ENCODE data around the gene XCL2.
"Not testable (repeated sequence)": the region's sequence is repeated elsewhere in the genome, so short reads cannot be mapped to it uniquely, and the experiment has no call there.

The XCL2 gene

DNA sequence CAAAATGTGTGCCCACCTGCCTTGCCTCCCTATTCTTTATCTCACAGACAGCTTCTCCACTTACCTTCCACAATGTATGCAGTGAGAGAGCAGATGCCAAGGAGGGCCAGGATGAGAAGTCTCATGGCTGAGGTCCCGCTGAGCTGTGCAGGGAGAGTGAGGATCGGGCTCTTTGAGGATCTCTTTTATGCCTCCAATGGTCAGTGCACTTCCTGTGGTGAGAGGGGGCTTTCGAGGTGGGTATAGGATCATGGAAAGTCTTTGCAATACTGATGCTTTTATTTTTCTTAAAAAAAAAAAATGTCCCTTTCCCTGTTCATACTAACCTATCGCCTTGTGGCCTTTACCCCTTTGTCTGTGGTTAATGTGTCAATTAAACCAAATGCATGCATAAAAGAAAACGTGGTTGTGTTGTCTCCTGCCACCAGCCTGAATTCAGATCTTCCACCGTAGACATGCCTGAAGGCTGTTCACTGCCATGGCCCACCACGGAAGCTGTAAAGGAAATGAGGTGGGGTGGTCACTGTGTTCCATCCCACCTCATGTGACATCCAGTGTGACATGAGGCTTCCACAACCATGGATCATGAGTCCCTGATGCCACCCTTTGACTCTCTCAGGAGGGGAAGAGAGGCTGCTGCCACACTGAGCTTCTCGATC is at the start of gene XCL2:
Gene XCL2 (minus strand): TSS at position 158 of the 659 bp plus-strand sequence. CDS start 33 bp downstream, at position 125.
- not testable (repeated sequence) for DNase-seq

- no peak for DNase-seq
These were observed 47.9 kb upstream of the XCL2 start for GRCh38 chr1:168591641-168592250.

- no peak for DNase-seq
These were observed 47.3 kb upstream of the XCL2 start for GRCh38 chr1:168591066-168591465.

- DNase-seq: no peak
These were observed 45.4 kb upstream of the XCL2 start for GRCh38 chr1:168589167-168589566.

- DNase-seq: no peak
These were observed 42.1 kb upstream of the XCL2 start for GRCh38 chr1:168585937-168586336.

DNA sequence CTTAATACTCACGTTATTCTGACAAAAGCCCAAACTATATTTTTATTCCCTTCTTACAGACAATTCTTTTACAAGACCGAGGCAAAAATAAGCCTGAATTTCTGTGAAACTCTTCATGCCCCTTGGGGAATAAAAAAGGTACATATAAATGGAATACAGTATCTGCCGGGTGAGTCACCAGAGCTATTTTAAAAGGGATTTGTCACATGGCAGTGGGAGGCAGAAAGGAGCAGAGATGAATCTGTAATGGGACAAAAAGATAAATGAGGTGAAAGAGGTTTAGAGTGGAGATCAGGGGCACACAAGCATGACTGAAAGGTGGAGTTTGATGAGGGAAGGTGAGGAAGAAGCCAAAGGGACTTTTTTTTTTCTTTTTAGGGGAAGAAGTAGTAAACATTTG is 41.4 kb upstream of the XCL2 start:
- no peak for DNase-seq

DNA sequence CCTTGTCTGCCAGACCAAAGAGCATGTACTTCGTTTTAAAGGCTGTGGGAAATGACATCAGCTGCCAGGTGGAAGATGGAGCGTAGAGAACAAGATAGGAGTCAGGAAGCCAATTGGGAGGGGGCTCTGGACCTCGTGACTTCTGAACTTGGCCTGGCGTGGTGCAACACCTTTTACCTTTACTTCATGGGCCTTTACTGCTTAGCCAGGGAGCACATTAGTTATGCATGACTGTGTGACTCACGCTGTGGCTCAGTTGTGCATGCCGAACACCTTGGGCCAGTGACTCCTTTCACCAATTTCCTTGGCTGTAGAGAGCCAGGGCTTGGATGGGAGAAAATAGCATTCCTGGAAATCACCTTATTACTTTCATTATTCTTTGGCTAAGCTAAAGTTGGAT is 39.8 kb upstream of the XCL2 start:
- DNase-seq: no peak

DNA sequence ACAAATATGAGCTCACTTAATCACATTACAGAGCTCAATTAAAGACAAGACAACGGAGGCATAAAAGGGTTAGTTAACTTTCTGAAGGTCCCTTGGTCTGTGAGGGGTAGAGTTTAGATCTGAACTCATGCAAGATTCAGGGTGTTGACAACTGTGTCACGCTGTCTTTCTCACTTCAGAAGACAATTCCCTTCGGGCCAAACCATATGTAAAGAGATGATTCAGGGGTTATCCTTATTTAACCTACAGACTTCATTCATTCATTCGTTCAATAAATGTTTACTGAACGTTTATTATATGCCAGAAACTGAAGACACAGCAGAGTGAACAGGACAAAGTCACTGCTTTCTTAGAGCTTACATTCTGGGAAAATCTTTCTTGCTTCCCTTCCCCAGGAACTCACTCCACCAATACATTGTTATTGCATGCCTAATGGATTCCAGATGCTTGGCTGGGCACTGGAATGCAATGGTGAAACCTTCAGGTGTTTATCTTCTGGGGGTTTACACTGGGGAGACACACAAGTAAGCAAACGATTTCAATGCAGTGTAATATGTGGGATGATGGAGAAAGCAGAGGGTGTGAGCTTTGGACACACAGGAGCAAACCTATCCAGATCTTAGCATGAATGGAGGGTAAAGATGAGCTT is 39.0 kb upstream of the XCL2 start:
- DNase-seq: no peak

- DNase-seq: no peak
These were observed 38.2 kb upstream of the XCL2 start for GRCh38 chr1:168581817-168582572.

DNA sequence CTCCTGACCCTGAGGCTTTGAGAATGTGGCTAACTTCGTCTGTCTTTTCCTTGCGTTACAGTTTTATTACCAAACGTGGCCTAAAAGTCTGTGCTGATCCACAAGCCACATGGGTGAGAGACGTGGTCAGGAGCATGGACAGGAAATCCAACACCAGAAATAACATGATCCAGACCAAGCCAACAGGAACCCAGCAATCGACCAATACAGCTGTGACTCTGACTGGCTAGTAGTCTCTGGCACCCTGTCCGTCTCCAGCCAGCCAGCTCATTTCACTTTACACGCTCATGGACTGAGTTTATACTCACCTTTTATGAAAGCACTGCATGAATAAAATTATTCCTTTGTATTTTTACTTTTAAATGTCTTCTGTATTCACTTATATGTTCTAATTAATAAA is 37.2 kb upstream of the XCL2 start:
- not testable (repeated sequence) for DNase-seq

DNA sequence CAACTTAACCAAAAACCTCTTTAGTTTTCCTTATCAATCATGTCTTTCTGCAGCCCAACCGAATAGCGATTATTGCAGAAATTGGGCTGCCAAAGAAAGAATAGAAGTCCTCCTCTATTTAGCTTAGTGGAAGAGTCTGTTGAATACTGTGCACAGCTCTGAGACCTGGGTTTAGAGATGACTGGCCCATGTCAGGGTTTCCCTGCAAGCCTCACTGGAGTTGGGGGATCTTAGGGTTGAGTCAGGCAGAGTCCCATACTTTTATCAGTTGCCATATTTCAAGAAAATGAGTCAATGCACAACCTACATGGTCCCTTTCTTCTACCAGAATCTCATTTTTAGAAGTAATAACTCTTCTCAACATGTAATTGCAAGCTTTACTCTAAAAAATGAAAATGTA is 36.5 kb upstream of the XCL2 start:
- not testable (repeated sequence) for DNase-seq

GRCh38 chr1:168578531-168579185 is 34.9 kb upstream of the XCL2 start:
- not testable (repeated sequence) for DNase-seq

GRCh38 chr1:168576245-168576688 is 32.5 kb upstream of the XCL2 start, which contains the start of gene XCL1:
TSS of gene XCL1 (plus strand) at chr1:168576605. CDS start at chr1:168576638, 33 bp downstream.
- not testable (repeated sequence) for DNase-seq

DNA sequence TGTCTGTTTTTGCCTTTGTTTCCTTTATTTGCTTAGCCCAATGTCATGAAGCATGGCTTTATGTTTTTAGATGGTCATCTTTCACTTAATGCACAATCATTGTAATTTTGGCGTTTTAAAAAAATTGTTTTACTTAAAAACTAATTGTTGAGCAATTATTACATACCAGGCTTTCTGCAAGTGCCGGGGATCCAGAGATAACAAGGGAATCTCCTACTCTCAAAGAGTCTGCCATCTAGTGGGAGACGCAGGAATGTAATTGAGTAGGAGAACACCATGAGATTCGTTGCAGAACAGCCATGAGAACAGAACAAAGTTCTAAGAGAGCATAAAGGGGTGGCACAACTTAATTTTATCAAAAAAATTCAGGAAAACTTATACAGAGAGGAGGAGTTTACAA is 30.4 kb upstream of the XCL2 start:
- peak; percentile 36 for DNase-seq

GRCh38 chr1:168572633-168573032 is 28.8 kb upstream of the XCL2 start:
- no peak for DNase-seq

DNA sequence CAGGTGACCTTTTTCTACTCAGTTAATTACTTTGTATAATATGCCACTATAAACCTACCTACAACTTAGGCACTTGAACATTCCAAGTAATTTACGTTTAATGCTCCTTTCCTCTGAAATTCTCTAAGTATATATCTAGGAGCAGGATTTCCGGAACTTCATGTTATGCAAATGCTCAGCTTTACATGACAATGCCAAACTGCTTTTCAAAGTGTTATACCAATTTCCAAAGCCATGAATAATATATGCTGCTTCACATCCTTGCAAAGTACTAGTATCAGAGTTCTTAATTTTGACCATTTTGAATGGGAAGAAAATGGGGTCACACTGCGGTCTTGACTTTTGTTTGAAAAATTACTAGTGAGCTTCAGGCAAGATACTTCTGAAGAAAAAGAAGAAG is 26.9 kb upstream of the XCL2 start:
- DNase-seq: no peak

- no peak for DNase-seq
These were observed 24.5 kb upstream of the XCL2 start for GRCh38 chr1:168568346-168568745.

GRCh38 chr1:168567568-168567967 is 23.8 kb upstream of the XCL2 start:
- DNase-seq: no peak

DNA sequence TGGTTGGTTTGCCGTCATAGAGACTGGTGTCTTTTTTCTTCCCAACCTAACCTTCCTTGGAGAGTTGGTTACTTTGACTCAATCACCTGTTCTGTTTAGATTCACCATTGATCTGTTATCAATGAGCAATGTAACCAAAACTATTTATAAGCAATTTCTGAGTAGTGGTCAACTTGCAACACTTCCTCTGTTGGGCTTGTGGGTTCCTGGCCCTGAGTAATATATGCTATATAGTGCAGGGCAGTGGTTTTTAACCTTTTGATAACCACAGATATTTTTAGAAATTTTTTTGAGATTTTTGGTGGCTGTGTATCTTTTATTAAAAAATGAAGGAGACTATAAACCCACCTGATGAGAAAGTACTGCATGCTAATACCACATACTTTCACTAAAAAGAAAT is 23.2 kb upstream of the XCL2 start:
- DNase-seq: no peak

DNA sequence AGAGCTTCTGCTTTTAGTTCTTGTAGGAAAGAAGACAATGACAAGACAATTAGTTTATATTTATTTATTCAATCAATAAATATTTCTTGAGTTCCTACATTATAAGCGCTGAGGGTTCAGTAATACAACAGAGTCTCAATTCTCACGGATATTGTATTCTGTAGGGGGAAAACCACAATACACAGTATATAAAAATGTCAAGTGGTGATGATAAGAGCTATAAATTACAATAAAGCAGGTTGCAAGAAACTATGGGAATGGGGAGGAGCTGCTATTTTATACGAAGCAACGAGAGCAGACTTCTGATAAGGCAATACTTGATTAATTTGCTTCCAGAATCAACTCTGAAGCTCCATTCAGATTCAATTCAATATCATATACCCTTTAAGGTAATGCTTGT is 22.0 kb upstream of the XCL2 start:
- no peak for DNase-seq

DNA sequence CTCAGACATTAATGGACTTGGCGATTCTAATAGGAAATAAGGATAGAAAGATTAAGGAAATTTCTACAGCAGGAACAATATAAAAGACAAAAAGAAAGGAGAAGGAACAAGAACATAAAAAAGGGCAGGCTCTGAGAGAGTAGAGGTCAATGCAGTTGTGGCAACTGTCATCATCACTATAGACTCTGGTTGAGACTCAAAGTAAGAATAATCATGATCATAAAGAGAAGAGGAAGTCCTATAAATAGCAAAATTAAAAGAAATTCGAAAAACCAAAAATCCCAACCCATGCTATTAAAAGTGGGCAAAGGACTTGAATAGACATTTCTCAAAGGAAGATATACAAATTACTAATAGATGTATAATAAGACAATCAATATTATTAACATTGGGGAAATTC is 18.2 kb upstream of the XCL2 start:
- no peak for DNase-seq

DNA sequence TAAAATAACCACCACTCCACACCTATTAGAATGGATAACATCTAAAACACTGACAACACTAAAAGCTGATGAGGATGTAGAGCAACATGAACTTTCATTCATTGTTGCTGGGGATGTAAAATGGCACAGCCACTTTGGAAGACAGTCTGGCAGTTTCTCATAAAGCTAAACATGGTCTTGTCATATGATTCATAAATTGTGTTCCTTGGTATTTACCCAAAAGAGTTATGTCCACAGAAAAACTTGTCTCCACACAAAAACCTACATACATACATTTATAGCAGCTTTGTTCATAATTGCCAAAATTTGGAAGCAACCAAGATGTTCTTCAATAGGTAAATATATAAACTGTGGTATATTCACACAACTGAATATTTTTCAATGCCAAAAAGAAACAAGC is 16.6 kb upstream of the XCL2 start:
- no peak for DNase-seq

DNA sequence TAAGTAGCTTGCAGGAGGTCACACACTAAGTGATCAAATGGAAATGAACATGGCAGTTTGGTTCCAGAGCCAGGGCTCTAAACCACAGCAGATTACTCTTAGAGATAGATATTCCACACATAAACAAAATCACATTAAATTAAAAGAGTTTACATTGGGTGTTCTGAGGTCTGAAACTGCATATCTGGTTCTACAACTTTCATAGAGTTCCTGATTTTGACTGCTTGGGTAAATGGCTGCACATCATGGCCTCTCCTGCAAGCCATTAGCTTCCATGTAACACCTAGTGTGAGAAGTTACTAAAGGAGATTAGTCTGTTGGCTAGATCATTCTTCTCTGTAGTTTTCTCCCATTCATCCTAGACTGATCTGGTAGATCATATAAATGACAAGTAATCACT is 12.8 kb upstream of the XCL2 start:
- no peak for DNase-seq
